GM13977 (cell line): Measurements from ENCODE around the gene PHF19.

Experiments
- DNase-seq: peaks from one replicate; pipeline ENCODE4 v3.0.0; 2012; ENCODE audit warnings: low spot score
- CTCF ChIP-seq: IDR thresholded peaks from 2 replicates; pipeline ENCODE4 v1.5.1; 2012; ENCODE audit warnings: mild to moderate bottlenecking, control low read depth; ENCODE audit not compliant: insufficient read depth; ENCODE audit errors: extremely low read depth, missing control alignments
- in situ Hi-C: fragments of 300-500 bp; cut with MboI; formaldehyde crosslinking; loops from one replicate; pipeline ENCODE4 v1.12.0; 2022; ENCODE audit warnings: low sequenced_read_pairs, low pct_unique_long_range_greater_than_20kb, mixed read lengths, inconsistent platforms; ENCODE audit not compliant: unreplicated experiment

Gene PHF19

GRCh38 chr9:120818595-120818994 lies 58.4 kb downstream of the PHF19 start:
- no peak for TF ChIP-seq CTCF
- in situ Hi-C loops, result no loop called here
- DNase-seq, result no peak

GRCh38 chr9:120815075-120815474 lies 61.9 kb downstream of the PHF19 start:
- in situ Hi-C loops, result no loop called here

GRCh38 chr9:120808931-120809330 lies 68.1 kb downstream of the PHF19 start:
- TF ChIP-seq CTCF, result no peak
- no peak for DNase-seq
- in situ Hi-C loops, result no loop called here

More at GRCh38 chr9:120815075-120815474, 61.9 kb downstream of the PHF19 start:
- no peak for DNase-seq
- no peak for TF ChIP-seq CTCF

- TF ChIP-seq CTCF, result no peak
- in situ Hi-C loops, result no loop called here
- no peak for DNase-seq
These were observed 69.2 kb downstream of the PHF19 start for GRCh38 chr9:120807607-120808379.
